WI38 (cell line): Measurements from ENCODE around the gene POC1B.

Experiments
- H3K4me3 ChIP-seq: 2 replicates; pipeline ENCODE4 v1.5.1; 2011; ENCODE audit warnings: low read depth, mild to moderate bottlenecking, control low read depth, low read length
- TF ChIP-seq, protein P1 (sequence below): IDR thresholded peaks from 2 replicates; pipeline ENCODE4 v1.5.1; 2012; ENCODE audit warnings: low read depth, mild to moderate bottlenecking, control low read depth, low read length

POC1B gene

DNA sequence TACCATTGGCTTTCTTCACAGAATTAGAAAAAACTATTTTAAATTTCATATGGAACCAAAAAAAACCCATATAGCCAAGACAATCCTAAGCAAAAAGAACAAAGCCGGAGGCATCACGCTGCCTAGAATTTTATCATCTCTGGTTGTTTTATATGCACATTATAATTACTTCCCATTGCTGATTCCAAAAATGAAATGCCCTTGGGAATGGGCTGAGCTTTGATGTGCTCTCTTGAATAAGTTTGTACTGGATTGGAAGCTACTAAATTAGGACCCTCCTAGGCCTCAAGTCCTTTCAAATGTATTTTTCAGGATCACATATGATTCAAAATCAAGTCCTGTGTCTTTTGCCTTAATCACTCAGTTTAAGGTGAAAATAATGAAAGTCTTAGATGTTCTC, 114.6 kb downstream of the POC1B start:
- no peak overlapping the region for H3K4me3 ChIP-seq
- TF ChIP-seq, protein P1, sequence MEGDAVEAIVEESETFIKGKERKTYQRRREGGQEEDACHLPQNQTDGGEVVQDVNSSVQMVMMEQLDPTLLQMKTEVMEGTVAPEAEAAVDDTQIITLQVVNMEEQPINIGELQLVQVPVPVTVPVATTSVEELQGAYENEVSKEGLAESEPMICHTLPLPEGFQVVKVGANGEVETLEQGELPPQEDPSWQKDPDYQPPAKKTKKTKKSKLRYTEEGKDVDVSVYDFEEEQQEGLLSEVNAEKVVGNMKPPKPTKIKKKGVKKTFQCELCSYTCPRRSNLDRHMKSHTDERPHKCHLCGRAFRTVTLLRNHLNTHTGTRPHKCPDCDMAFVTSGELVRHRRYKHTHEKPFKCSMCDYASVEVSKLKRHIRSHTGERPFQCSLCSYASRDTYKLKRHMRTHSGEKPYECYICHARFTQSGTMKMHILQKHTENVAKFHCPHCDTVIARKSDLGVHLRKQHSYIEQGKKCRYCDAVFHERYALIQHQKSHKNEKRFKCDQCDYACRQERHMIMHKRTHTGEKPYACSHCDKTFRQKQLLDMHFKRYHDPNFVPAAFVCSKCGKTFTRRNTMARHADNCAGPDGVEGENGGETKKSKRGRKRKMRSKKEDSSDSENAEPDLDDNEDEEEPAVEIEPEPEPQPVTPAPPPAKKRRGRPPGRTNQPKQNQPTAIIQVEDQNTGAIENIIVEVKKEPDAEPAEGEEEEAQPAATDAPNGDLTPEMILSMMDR = no peak

DNA sequence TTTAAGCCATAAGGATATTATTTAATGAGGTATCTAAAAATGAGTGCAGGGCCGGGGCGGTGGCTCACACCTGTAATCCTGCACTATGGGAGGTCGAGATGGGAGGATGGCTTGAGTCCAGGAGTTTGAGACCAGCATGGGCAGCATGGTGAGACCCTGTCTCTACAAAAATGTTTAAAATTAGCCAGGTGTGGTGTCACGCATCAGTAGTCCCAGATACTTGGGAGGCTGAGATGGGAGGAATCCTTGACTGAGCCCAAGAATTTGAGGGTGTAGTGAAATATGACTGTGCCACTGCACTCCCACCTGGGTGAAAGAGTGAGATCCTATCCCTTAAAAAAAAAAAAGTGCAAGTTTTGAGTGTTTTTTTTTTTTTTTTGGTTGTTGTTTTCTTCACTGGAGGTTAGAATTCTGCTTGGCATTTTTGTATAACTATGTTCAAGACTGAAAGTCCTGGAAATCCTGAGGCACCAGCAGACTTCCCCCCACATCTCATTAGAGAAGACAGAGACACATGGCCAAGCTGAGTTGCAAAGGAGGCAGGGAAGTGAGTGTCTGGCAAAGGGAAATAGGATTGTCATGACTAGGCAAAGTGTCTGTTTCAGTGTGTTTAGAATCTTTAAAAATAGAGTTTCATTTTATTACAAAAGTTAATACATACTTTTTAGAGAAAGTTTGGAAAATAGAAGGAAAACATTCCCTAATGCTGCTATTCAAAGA, 120.1 kb downstream of the POC1B start:
- TF ChIP-seq, protein P1 = no peak
- no peak overlapping the region for H3K4me3 ChIP-seq

DNA sequence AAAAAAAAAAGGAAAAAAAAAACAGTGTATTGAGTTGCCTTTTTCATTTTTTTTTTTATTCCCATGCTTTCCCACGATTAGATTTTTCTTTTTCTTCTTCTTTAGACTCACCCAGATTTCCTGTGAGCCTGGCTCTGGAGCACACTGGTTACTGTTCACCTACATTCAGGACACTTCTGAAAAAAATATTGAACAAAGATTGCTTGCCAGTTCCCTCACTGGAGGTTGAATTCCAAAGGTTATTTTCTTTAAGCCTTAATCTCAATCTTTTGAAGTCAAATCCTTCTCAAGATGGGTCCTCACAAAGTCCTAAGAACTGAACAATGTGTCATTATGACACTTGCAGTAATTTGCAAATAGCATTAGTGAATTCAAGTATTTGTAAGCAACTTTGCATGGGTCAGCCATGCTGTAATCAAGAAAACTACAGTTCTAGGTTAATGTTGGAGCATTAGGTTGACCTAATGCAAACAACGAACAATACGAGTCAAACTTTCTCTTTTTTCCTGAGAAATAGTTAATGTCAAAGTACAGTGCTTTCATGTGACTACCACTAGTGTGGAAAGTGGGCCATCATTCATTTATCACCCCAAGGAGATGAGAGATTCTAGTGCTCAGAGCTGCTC, 124.3 kb downstream of the POC1B start:
- no peak overlapping the region for H3K4me3 ChIP-seq
- TF ChIP-seq, protein P1 = no peak

DNA sequence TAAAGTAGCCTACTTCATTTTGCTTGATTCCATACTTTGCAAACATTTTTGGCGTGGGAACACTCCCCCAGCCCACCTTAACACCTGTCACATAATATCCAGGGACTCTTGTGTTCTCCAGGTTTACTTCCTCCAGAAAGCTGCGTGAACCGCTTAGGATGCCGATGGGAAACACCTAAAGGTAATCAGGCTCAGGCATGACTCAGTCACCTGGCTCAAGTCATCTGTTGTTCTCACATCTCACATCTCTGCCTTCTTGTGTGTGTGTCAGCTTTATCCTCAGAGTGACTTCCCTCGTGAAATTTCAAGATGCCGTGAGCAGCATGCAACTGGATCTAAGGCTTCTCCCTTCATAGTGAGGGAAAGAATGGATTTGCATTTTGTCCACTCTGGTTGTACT, 125.4 kb downstream of the POC1B start:
- TF ChIP-seq, protein P1 = no peak
- no peak overlapping the region for H3K4me3 ChIP-seq

DNA sequence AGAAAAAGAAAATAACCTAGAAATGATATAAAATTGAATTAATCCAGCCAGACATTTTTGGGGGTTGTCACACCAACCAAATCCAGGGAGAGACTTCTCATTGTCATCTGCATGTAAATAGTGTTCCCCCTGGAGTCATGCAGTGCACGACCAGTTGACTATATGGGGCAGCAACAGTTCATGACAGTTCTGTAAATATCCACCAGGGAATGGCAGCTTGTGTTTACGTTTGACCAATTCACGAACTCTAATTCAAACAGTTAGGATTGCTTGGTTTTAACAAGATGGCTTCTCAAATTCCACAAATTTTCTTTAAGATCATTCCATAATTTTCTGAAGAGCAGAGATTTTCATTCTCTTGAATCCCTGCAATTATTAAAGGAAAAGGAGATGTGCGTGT, 130.1 kb downstream of the POC1B start:
- TF ChIP-seq, protein P1 = no peak
- H3K4me3 ChIP-seq = no peak overlapping the region

DNA sequence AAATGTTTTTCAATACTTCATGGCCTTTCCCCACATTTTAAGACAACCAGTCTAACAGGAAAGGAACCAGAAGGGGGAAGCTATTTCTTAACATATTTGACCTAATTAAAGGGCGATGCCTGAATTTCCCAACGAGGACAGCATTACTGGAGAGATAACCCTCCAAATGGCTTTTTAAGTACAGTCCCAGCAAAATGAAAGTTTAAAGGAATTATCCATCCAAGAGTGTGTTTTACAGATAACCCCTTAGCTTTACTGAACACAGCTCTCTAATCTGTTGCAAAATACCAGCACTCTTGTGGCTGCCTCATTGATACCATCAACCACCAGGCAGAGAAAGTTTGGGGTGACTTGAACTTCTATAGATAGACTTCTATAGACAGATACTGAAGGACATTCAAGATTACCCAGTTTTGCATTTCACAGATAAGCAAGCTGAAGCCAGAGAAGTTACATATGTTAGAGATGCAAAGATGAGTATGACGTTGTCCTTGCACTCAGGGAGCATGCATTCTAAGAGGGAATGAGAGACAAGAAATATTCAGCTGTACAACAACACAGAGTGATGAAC, 132.2 kb downstream of the POC1B start:
- no peak overlapping the region for H3K4me3 ChIP-seq
- TF ChIP-seq, protein P1 = no peak

DNA sequence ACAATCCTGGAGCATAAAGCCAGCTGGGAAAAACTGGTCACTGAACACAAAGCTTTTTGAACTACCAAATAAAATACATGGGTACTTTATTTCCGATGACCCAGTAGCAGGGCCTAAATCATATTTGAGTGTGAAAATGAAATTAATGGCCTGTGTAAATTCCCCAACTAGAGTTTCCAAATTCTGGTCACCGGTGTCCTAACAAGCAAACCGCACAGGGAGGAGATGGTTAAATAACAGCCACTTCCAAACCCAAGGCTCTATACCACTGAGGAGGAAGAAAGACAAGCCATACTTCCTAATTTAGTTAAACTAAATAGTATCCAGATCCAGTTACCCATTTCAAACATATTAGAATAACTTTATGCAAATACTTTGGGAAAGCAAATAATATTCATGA, 133.5 kb downstream of the POC1B start:
- TF ChIP-seq, protein P1 = no peak
- no peak overlapping the region for H3K4me3 ChIP-seq
